Measurements from ENCODE around the gene ANKRD42.

Gene ANKRD42

DNA sequence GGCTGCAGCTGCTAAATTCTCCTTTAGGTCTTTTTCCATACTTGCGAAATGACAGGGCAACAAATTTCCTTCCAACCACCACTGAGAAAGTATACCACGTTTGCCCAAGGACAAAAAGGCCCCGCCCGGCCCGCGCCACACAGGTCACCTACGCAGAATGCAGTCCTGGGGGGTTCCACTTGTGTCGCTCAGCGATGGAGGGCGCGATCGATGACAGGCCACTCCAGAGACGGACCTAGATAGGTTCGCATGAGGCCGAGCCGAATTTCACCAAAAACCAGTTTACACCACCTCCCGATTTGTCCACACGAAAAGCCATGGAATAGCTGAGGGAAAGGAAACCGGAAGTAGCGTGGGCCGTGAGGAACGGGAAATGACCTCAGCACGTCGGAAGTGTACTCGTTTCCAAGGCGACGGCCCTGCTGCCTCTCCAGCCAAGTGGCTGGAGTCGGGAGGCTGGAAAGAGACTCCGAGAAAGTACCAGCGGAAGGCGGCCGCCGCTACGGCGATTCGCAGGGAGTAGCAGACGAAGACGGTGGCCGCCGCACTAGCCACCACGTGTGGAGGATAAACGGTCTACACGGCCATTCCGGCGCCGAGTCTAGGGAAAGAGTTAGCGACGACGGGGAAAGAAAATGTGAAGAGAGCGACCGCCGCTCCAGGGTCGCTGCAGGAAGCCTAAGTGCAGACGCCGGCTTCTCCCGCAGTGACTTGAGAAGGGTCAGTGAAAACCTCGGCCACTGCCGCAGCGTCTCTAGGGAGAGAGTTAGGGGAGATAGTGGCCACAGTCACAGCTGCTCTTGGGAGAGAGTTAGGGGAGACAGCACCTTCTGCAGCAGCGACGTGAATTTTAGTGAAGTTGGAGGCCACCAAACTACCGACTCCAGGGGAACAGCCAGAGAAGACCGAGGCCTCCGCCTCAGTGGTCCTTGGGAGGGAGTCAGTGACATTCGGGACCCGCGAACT lies at the start of gene ANKRD42:
TSS of gene ANKRD42 (plus strand) at position 398 of the 966 bp plus-strand sequence. CDS start 959 bp downstream, outside the sequence.
- peak; percentile 93 for DNase-seq

GRCh38 chr11:83147895-83148294 lies 45.6 kb upstream of the ANKRD42 start:
- DNase-seq = no peak

DNA sequence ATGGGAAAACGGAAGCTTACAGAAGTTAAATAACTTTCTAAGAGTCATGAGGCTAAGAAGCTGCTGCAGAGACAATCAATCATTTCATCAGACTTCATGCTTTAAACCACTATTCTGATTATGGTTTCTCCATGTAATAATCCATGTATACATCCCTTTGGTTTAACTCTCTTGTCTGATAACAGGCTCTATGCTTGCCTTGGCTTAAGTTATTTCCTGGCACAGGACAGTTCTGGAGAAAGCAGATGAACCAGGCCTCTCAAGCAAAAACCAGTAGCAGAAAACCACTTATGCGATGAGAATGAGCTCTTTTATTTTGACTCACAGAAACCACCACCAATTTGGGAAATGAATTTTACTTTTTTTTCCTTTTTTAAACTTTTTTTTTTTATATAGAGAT lies 43.1 kb upstream of the ANKRD42 start:
- DNase-seq = no peak

GRCh38 chr11:83151274-83151977 lies 42.1 kb upstream of the ANKRD42 start:
- no peak for DNase-seq

GRCh38 chr11:83152264-83152663 lies 41.2 kb upstream of the ANKRD42 start:
- no peak for DNase-seq

DNA sequence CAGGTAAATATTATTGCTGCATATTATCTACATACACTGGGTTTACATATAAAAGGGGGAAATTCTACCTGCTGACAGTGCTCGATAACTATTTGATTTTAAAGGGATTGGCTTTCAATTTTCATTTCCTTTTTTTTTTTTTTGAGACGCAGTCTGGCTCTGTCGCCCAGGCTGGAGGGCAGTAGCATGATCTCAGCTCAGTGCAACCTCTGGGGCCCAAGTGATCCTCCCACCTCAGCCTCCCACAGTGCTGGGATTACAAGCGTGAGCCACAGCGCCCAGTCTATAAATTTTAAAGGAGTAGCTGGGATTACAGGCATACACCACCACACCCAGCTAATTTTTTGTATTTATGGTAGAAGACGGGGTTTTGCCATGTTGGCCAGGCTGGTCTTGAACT lies 39.7 kb upstream of the ANKRD42 start:
- no peak for DNase-seq

- DNase-seq = peak; percentile 100
Measured at GRCh38 chr11:83156144-83156995, 37.1 kb upstream of the ANKRD42 start.

DNA sequence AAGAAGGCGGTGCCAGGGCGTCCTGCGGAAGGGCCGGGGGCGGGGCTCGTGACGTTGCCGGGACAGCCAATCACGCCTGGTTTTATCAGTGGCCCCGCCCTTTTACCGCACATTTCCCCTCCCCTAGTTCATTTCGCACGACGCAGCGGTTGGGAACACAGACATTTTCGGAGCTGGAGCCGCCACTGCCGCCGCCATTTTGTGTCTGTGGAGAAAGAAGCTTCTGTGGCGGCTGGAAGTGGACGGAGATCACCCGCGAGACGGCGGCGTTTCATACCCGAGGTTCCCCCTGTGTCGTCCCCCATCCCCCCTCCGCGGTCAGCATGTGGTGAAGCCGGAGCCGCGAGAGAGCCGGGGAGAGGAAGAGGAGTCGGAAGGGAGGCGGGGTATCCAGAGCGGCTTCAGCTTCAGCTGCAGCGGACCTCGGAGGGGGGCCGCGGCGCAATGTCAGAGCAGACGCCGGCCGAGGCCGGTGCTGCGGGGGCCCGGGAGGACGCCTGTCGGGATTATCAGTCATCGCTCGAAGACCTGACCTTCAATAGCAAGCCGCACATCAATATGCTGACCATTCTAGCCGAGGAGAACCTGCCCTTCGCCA lies 36.4 kb upstream of the ANKRD42 start, which contains the start of gene PCF11:
TSS of gene PCF11 (plus strand) at position 136 of the 598 bp plus-strand sequence. CDS start at position 445, 309 bp downstream.
- no peak for DNase-seq

GRCh38 chr11:83157594-83158356 lies 35.7 kb upstream of the ANKRD42 start:
- DNase-seq = peak; percentile 60

- no peak for DNase-seq
Measured at GRCh38 chr11:83158357-83158786, 35.1 kb upstream of the ANKRD42 start.

DNA sequence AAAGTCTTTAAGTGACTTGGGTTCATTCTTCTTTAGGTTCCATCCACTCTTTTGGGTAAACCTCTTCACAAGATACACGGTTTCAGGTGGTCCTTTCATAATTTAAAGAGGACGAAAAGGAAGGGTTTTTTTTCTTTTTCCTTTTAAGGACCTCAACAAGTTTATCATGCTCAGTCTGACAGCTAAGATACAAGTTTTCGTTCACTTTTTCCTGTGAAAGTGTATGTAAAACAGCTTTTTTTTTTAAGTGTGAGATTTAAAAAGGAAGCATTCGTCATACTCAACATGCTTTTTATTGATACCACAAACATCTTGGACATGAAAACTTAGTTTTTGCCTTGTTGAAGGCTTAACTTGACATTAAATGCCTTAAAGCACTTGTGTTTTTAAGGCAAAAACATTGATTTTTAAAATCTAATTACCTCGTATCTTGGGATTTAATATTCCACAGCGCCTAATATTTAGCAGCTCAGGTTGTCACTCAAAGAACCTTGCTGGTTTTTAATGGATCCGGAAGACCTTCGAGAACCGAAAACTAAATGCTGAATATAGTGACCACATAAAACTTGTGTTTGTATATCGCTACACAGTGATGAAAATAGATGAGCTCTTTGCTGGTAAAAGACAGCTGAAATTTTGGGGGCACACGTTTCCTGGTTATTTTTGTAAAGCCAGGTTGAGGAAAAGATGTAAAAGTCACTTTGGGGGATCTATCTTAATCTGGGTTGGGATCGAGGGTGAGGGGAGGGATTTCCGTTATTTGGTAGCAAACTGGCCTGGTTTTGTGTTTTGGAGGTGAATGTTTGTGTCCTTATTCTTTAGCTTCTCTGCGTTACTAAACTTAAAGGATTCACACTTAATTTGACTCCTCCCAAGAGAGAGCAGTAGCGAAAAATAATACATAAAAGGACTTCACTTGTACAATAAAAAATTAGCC lies 34.3 kb upstream of the ANKRD42 start:
- no peak for DNase-seq

GRCh38 chr11:83159902-83160865 lies 33.3 kb upstream of the ANKRD42 start:
- no peak for DNase-seq

DNA sequence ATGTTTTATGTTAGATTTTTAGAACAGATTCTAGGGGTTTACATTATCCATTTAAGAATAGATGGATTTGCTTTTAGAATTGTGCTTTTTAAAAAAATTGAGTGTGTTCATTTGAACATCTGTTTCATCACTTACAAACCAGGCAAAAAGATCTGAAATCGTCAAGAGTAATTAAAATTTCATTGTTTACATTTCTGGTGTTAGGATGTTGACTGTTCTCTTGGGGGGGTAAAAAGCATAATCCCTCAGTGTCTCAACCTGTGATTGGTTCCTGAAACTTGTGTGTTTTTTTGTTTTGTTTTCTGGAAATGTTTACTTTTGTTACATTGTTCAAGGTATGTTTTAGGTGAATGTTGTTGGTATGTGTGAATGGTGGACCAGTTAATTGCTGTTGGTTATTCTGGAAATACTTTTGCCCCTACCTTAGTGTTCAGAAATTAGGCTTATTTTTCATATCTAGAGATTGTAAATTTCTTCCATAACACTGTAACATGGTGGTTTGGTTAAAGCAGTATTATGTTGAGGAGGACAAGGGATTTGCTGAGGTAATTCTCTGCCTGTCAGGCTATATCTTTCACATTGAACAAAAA lies 31.8 kb upstream of the ANKRD42 start:
- DNase-seq = no peak

GRCh38 chr11:83162377-83162776 lies 31.1 kb upstream of the ANKRD42 start:
- no peak for DNase-seq

- DNase-seq = no peak
Measured at GRCh38 chr11:83166193-83166866, 27.2 kb upstream of the ANKRD42 start.

GRCh38 chr11:83168756-83169155 lies 24.8 kb upstream of the ANKRD42 start:
- no peak for DNase-seq

DNA sequence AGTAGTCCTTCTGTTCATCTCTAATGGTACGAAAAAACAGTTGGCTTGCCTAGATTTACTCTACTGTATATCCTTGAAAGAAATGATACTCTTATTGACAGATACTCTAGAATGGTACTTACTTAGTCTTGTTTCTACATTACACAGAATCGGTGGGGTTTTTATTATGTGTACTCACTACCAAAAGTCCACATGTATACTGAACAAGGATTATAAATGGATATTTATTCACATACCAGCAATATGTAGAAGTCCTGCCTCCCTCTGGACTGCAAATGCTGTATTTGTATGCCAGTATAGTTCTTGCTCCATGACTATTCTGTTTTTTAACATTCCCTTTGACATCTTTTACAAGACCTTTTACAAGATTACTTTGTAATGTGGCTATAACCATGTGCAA lies 22.6 kb upstream of the ANKRD42 start:
- DNase-seq = no peak

- no peak for DNase-seq
Measured at GRCh38 chr11:83172551-83172950, 21.0 kb upstream of the ANKRD42 start.
